GM21717 (cell line): Measurements from ENCODE around the gene PIP5K1C.
A peak's percentile ranks its signal among the peaks of the same experiment; 100 is the strongest.

Source experiments
- ATAC-seq: cut with Tn5 transposase; IDR thresholded peaks from one replicate; pipeline ENCODE4 v1.9.1; 2021; ENCODE audit warnings: mild to moderate bottlenecking, moderate library complexity; ENCODE audit not compliant: unreplicated experiment

The PIP5K1C gene

GRCh38 chr19:3700242-3701032 is at the start of gene PIP5K1C:
PIP5K1C (minus strand) TSS chr19:3700468; CDS start chr19:3700390, 78 bp downstream.
- ATAC-seq: peak; percentile 59

GRCh38 chr19:3748965-3749364 is 48.7 kb upstream of the PIP5K1C start:
- ATAC-seq: no peak

- ATAC-seq: no peak
These were observed 46.2 kb upstream of the PIP5K1C start for GRCh38 chr19:3746371-3747056.

GRCh38 chr19:3745363-3746045 is 45.2 kb upstream of the PIP5K1C start:
- ATAC-seq: no peak

GRCh38 chr19:3743486-3743885 is 43.2 kb upstream of the PIP5K1C start:
- no peak for ATAC-seq

- ATAC-seq: no peak
These were observed 40.2 kb upstream of the PIP5K1C start for GRCh38 chr19:3740431-3740830.

GRCh38 chr19:3738477-3739220 is 38.4 kb upstream of the PIP5K1C start:
- no peak for ATAC-seq

- no peak for ATAC-seq
These were observed 37.4 kb upstream of the PIP5K1C start for GRCh38 chr19:3737487-3738205.

- no peak for ATAC-seq
These were observed 35.9 kb upstream of the PIP5K1C start for GRCh38 chr19:3736106-3736724.

GRCh38 chr19:3734310-3734600 is 34.0 kb upstream of the PIP5K1C start:
- ATAC-seq: no peak

- ATAC-seq: no peak
These were observed 33.5 kb upstream of the PIP5K1C start for GRCh38 chr19:3733549-3734309.

- no peak for ATAC-seq
These were observed 31.8 kb upstream of the PIP5K1C start for GRCh38 chr19:3732108-3732507.

- ATAC-seq: no peak
These were observed 30.2 kb upstream of the PIP5K1C start for GRCh38 chr19:3730457-3730958.

- no peak for ATAC-seq
These were observed 25.5 kb upstream of the PIP5K1C start for GRCh38 chr19:3725640-3726310.

GRCh38 chr19:3725121-3725520 is 24.9 kb upstream of the PIP5K1C start:
- ATAC-seq: no peak

GRCh38 chr19:3723883-3724282 is 23.6 kb upstream of the PIP5K1C start:
- ATAC-seq: no peak

- ATAC-seq: no peak
These were observed 22.8 kb upstream of the PIP5K1C start for GRCh38 chr19:3723110-3723488.

- no peak for ATAC-seq
These were observed 22.3 kb upstream of the PIP5K1C start for GRCh38 chr19:3722443-3723109.
